GM18499 (cell line): Measurements from ENCODE around the gene C3orf49.

Experiments
- ATAC-seq: cut with Tn5 transposase; IDR thresholded peaks from one replicate; pipeline ENCODE4 v1.9.1; 2021; ENCODE audit warnings: moderate number of reproducible peaks; ENCODE audit not compliant: insufficient read depth, unreplicated experiment

C3orf49 gene, protein sequence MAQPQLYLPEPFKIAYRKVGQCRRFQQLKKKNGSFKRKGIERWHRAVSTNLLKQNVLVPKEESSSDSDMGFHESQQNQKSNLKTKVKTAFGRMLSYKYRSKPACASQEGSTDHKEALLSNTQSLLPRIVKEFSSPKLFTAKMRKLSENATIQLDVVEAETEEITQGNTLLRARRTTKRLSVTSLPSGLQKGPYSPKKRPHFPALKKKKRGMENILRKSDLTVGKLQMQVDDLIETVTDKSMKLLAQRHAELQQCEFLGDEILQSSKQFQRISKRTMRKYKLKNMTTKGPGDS

DNA sequence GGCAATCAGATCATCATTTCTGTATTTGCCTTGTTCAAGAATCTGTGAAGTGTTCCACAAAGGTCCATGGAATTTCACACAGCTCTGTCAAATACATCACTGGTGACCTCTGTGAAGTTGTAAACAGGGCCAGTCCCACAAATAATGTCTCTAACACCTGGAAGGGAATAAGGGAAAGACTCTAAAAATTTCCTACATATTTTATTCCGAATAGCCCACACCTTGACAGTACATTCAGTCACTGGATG, at the start of gene C3orf49:
Gene C3orf49, plus strand, starts transcription at position 149 of the 248 bp plus-strand sequence. CDS start 173 bp downstream, outside the sequence.
- no peak for ATAC-seq

DNA sequence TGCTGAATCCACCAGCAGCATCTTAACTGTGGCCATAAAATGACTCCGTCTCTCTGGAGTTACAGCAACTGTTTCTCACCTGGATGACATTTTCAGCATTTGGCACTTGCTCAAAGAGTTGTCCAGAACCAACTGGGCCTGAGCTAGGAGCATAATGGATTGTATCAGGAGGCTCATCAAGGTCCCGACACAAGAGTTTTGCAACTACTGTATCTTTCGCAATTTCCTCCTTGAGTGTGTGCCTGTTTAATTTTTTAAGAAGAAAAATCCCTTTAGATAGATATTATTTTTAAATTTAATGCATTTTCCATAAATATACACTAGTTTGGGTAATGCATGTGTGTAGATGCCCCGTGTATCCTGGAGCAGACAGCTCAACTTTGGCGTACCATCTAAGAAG, 44.3 kb upstream of the C3orf49 start:
- no peak for ATAC-seq

DNA sequence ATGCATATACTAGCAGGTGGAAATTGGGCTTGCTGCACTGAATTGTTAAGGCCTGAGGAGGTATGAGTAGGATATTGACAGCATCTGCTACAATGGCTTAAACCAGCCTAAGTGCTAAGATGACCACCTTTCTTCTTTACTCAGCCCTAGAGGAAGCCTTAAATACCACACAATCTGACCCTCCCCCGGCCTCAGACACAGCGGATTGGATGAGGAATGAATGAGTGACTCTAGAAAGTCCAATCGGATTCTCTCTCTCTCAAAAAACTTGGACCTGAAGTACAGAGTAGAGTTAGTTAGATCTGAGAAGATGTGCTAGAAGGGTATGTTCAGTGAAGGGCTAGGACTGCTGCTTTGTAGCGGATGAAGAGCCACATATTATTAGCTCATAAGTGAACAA, 39.9 kb upstream of the C3orf49 start:
- no peak for ATAC-seq

DNA sequence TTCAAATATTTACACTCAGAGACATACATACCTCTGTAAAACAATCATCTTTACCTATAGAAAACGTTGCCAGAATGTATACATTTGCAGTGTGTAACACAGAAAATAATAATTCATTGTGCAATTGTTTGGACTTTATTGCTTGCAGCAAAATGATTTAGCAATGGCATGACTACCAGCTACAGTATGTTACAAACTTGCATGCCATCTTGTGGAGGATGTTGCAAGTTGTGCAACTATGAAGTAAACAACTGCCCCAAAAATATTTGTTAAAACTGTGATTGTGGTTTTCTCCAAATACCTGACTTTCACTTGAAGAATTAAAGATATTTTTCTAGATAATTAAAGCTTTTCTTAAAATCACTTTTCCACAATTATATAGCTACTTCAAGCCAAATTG, 27.1 kb upstream of the C3orf49 start:
- no peak for ATAC-seq

DNA sequence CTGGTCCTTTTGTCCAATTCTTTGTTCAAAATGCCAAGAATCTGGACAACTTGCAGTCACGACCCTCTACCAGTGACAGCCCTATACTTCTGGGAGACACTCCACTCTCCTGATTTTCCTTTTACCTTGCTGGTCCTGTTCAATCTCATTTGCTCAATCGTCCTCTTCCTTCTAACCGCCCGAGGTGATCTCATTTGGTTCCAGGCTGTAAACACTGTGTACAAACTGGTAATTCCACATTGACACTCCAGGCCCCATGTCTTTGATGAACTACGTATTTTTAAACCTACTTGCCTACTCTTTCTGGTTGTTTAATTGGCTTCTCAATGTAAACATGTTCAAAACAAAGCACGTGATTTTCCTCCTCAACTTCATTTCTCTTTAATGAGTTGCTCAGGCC, 23.7 kb upstream of the C3orf49 start:
- ATAC-seq, result no peak

DNA sequence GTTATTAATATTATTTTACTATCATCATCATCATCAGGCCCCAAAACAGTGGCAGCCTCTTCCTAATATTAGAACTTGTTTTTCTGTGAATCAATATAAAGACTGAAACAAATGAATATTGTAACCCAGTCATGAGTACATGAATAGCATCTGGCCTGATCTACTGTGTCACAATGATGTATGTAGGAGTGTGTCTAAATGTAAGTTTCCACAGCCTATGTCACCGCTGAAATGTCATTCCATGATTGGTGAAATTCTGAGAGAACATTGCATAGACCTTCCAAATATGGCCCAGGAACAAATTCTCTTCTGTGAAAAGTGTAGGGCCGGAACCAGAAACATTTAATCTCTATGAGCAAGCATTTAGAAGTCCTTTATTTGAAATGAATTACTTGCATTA, 20.6 kb upstream of the C3orf49 start:
- ATAC-seq, result no peak

DNA sequence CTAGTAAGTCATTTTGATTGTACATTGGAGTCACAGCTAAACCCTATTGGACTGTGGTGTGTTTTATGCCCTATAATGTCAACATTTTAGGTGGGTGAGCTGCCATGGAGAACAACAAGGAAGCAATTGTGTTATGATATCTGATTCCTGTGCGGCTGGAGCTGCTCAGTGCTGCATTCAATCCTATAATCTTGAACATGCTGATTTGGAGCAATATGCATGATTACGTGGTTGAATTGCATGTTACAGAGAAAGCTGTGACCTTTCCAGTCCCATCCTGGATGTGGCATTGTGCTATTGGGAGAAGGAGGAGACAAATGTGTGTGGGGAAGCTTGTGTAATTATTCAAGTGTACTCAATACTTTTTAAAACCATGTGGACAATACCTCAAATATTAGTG, 20.1 kb upstream of the C3orf49 start:
- no peak for ATAC-seq

DNA sequence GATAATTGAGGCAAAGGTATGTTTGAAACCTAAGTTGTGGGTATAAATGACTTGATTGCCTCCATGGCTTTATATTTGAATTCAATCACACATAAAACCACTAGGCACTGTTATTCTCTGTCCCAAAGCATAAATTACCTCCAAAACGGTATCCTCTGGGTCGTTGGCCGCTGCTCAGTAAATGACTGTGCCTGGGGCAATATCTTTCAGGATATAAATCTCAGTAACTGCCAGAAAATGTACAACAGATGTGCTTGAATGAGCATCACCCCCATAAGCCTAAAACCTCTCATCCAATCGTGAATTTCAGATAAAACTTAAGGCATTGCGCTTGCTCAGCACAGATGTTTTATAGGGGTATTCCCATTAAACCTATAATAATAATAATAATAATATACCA, 19.0 kb upstream of the C3orf49 start:
- no peak for ATAC-seq

DNA sequence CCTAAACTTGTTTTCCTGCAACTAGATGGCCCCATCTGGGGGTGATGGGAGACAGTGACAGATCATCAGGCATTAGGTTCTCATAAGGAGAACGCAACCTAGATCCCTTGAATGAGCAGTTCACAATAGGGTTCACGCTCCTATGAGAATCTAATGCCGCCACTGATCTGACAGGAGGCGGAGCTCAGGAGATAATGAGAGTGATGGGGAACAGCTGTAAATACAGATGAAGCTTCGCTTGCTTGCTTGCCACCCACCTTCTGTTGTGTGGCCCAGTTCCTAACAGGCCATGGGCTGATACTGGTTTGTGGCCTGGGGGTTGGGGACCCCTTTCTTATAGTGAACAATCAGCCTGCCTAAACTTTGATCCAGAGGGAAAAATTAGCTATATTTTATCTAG, 15.2 kb upstream of the C3orf49 start:
- no peak for ATAC-seq

DNA sequence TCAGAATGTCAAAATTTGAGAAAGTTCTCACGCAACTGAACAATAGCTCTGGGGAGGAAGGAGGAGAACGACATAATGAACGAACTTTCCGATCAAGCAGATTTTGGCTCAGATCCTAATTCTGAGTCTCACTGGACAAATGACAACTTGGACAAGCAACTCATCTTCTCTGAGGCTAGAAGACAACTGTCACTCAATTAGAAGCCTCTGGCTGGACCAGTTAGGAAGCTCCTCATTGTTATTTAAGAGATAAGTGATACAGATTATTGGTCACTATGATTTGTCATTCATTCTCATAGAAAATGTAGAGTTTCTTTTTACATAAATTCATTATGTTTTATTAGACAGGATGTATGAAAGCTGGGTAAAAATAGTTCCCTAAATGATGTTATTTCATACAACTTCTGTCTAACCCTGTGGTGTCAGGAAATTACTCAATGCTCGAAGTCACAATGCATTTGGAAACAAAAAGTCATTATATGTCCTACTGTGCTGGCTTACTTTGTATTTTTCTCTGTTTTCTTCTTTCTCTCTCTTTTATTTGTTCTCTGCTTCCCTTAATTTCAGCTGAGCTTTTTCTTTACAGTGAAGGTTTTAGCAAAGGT, 11.0 kb upstream of the C3orf49 start:
- ATAC-seq, result no peak

DNA sequence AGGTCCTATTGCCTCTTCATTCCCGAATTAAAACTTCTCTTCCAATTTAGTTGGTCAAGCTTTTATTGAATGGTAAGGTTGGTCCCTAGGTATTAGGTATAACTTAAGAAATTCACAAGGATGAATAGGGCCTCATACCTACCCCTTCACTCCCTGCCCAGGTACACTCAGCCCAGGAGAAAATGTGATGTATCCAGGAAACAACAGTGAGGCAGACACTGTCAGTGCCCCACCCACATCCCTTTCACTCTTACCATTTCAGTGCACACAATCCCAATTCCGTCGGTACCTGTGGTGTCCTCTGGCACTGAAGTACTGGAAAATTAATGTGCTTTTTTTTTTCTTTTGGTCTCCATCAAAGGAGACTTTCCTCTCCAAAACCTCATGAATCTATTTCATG, 10.5 kb upstream of the C3orf49 start:
- ATAC-seq, result no peak

DNA sequence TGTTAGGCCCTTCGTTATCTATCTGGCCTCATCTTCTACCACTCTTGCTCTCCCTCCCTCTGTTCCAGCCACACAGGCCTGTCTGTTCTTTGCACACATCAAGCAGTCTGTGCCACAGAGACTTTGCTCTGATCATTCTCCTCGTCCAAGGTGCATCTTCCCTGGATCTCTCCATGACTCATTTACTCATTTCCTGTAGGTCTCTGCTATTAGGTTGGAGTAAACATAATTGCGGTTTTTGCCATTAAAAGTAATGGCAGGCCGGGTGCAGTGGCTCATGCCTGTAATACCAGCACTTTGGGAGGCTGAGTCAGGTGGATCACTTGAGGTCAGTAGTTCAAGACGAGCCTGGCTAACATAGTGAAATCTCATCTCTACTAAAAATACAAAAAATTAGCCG, 9.5 kb upstream of the C3orf49 start:
- no peak for ATAC-seq

DNA sequence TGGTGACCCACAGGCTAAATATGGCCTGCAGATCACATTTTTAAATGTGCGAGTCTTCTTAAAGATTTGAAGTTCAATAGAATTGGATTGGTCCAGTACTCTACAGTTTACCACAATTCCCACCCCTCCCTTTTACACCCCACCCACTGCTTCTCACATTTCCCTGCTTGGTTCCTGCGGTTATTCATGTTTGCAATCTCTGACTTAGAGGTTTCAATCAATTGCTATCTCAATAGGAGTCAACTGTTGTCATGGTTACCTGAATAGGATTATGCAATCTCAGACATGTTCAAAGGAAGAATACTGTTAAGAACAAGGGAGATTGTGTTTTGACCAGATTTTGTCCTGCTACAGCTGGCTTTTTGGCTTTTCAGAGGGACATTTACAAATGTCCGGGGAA, 4.9 kb upstream of the C3orf49 start:
- ATAC-seq, result no peak

DNA sequence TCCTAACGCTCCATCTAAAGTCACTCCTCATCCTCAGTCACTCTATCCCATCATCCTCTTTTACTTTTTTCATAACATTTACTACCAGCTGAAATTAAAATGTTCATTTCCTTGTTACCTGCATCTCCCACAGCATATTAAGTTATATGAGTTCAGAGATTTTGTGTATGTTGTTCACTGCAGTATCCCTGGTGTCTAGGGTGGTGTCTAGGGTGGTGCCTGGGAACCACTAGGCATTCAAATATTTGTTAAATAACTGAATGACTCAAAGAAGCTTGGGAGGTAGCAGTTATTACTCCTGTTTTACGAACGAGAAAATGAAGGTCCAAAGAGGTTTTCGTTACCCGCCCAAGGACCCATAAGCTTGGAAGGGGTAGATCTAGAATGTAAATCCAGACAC, 1.9 kb upstream of the C3orf49 start:
- ATAC-seq, result no peak

DNA sequence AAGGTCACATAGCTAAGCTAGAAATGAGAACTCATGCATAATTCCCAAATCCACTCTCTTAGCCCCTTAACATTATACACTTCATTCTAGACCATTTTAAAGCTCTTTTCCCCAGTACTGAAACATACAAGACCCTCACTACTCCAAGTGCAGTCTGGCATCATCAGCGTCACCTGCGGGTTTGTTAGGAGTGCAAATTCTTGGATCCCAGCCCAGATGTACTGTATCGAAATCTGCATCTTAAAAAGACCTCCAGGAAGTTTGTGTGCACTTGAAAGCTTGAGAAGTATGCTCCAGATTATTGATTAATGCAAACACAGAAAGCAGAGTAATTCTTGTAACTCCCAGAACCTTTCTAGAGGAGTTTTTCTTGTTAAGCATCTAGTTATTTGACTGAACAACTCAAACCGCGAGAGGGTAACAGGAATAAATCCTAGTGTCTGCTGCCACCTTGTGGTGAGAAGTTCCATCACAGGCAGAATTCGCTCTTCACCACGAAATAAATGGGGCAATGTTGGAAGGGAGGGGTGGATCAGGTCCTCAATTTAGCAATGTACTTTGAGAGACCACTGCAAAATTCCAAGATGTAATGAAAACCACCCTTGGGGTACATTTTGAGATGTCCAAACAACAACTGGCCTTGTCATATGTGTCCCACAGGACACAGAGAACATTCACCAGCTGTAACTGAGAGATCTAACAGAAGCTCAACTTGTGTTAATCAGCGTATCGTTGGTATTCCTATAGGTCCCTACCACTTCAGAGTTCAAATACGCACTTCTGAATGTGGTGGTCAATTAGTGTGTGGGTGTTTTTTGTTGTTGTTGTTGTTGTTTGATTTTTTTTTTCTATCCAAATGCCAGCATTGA, 583 bp upstream of the C3orf49 start:
- ATAC-seq, result no peak

DNA sequence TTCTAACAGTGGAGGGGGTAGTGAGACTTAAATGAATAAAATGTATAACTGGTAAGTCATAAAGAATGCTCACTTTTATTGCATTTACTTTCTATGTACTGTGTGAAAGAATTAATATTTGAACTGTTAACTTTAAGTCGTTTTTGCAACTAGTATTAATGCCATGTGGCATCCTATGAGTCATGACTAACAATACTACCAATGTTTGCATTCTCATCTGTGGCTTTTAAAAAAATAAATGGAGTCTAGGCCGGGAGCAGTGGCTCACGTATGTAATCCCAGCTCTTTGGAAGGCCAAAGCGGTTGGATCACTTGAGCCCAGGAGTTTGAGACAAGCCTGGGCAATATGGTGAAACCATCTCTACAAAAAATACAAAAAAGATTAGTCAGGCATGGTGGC, 5.2 kb downstream of the C3orf49 start:
- no peak for ATAC-seq

DNA sequence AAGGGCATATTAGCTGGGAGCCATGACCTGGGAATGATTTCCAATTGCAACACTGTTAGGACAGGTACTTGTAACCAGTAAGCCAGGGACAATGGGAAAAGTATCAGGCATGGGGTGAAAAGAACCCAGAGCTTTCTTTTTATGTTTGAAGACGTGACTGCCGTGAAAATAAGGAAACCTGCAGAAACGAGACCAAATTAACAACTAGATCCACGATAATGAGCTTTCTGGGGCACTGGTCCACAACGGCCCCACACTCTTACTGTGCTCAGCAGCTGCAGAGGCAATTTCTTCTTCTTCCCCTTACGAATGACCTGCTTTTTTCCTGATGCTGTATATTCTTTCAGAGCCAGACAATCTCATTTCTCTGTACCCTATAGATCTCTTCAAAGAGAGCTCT, 11.4 kb downstream of the C3orf49 start:
- ATAC-seq, result no peak

DNA sequence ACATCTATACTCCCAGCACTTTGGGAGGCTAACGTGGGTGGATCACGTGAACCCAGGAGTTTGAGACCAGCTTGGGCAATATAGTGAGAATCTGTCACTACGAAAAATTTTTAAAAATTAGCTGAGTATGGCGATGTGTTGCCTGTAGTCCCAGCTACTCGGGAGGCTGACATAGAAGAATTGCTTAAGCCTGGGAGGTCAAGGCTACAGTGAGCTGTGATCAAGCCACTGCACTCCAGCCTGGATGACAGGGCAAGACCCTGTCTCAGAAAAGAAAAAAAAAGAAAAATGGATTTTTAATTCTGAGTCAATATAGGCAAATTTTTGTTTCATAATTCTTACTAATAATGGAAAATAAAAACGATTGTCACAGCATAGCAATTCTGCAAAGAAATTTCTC, 13.3 kb downstream of the C3orf49 start:
- ATAC-seq, result no peak

DNA sequence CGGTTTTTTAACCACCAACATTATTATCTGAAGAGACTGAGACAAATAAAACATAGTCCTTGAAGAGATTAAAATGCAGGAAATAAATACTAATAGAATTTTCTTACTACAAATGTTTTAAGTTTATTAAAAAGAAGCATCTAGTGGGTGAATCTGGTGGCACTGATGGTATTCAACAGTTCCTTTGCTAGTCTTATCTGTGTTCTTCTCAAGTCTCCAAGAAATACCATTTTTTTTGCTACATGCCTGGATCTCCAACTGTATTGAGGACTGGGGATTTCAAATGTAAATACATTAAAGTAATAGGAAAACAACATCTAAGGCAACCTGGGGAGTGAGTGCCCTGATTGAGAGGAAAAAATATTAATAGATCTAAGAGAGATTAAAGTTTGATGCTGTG, 22.6 kb downstream of the C3orf49 start:
- no peak for ATAC-seq

DNA sequence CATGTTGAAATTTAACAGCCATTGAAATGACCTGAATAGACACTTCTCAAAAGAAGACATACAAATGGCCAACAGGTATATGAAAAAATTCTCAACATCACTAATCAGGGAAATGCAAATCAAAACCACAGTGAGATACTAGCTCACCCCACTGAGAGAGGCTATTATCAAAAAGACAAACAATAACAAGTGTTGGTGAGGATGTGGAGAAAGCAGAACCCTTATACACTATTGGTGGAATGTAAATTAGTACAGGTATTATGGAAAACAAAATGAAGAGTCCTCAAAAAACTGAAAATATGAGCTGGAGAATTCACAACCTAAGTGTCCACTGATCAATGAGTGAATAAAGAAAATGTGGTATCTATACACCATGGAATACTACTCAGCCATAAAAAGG, 23.0 kb downstream of the C3orf49 start:
- no peak for ATAC-seq

DNA sequence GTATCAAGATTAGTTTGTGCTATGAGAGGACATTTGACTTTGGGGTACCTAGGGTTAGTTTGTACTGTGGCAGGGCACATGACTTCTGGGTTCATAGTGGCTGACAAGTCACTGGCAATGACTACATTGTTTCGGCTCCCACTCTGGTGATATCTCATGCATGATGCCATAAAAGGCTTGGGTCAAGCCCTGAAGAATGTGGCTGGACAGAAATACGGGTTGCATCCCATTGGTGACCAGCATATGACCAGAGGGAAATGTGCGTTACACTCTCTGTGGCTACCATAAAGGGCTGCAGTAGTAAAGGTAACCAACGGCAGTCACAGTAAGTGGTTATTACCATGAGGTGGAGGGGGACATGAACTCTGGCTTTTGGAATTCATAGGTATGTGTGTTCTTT, 26.1 kb downstream of the C3orf49 start:
- no peak for ATAC-seq
